Measurements from ENCODE around the gene RBAK.
"Not testable (repeated sequence)": the region's sequence is repeated elsewhere in the genome, so short reads cannot be mapped to it uniquely, and the experiment has no call there.

- not testable (repeated sequence) for TF ChIP-seq TP53 (CRISPR knock-in tag; IDR thresholded peaks at IDR 0.05); SMC3 (IDR thresholded peaks at IDR 0.05); CTCF (IDR thresholded peaks at IDR 0.05)
Observed at GRCh38 chr7:5033186-5033585, 12.5 kb upstream of the RBAK start.
